Stimulated activated CD8-positive, alpha-beta memory T cell treated with anti-CD3 and anti-CD28 coated beads, Interleukin-4, amount 100 ng/mL, for 48 hours (primary cell): ENCODE data around the gene PKD2.
"Not testable (repeated sequence)": the region's sequence is repeated elsewhere in the genome, so short reads cannot be mapped to it uniquely, and the experiment has no call there.

Experiments
- DNase-seq: peaks from one replicate; pipeline ENCODE4 v3.0.0-alpha.2; 2020

Gene PKD2

DNA sequence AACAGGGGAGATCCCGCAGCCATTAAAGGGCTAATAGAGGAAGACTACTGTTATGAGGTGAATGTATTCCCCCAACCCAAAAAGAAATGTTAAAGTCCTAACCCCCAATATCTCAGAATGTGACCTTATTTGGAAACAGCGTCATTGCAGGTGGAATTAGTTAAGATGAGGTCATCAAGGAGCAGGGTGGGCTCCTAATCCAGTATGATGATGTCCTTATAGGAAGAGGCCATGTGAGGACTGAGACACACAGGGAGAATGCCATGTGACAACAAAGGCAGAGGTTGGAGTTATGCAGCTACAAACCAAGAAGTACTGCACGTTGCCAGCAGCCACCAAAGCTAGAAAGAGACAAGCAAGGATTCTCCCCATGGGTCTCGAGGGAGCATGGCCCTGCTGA is 17.7 kb upstream of the PKD2 start:
- no peak for DNase-seq

DNA sequence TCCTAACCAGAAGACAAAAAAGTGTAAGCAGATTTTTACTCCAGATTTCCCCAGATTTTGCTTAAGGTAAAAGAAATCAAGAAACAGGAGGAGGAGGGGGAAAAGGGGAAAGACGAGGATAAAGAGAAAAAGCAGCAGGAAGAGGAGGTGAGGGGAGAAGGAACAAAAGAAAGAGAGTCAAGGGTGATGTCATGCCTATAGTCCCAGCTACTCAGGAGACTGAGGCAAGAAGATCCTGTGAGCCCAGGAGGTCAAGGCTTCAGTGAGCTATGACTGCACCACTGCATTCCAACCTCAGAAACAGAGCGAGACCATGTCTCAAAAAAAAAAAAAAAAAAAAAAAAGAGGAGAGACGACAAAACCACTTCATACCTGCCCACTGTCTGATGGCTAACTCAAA is 12.0 kb upstream of the PKD2 start:
- no peak for DNase-seq

- DNase-seq: not testable (repeated sequence)
Observed at GRCh38 chr4:87999191-87999691, 8.2 kb upstream of the PKD2 start.

DNA sequence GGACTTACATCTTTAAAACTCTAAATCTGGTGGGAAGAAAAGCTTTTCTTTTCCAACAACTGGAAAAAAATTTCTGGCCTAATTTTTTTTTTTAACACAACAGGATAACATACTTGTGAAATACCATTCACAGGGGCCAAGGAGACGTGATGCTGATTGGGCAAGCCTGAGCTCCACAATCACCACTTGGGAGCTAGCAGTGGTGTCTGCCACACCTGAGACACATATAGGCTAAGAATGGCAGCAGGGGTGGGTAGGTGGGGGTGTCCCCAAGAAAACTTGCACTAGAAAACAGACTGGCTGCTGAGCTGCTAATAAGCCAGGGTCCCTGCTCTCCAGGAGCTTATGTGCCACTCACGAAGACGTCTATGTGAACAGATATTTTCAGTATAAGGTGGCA is 5.6 kb upstream of the PKD2 start:
- no peak for DNase-seq

DNA sequence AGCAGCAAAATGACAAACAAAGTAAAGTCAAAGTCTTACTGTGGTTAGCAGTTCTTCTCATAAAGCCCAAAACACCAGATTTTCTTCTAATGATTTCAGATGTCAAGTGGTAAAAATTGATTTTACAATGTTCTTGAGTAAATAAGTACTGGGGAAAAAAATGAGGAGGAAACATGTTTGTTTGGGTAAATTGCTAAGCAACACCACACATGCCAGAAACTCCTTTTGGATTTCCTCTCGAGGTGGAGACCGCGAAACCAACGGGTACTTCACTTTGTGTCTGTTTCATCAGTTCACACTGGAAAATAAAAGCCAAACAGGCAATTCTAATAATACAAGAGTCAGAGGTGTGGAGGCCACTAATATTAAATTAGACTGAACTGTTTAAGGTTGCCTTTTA is 4.6 kb upstream of the PKD2 start:
- no peak for DNase-seq

DNA sequence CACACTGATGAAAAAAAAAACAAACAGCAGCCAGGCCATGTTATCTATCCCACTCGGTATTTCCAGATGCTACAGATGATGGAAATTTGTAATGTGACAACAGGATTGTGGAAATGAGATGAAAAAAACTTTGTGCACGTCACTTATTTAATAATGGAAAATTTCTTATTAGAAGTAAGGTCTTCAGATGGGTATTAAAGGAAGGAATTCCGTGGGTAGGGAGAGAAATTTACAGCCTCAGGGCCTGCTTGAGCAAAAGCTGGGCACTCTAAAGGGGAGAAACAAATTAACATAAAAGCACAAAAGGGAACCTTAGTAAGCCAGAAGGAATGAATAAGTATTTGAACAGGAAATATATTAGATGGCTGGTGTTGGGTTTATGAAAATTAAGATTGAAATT is 4.2 kb upstream of the PKD2 start:
- DNase-seq: no peak

- no peak for DNase-seq
Observed at GRCh38 chr4:88005076-88005475, 2.4 kb upstream of the PKD2 start.

GRCh38 chr4:88005946-88006345 is 1.5 kb upstream of the PKD2 start:
- DNase-seq: no peak

- DNase-seq: no peak
Observed at GRCh38 chr4:88006956-88007303, 505 bp upstream of the PKD2 start.

DNA sequence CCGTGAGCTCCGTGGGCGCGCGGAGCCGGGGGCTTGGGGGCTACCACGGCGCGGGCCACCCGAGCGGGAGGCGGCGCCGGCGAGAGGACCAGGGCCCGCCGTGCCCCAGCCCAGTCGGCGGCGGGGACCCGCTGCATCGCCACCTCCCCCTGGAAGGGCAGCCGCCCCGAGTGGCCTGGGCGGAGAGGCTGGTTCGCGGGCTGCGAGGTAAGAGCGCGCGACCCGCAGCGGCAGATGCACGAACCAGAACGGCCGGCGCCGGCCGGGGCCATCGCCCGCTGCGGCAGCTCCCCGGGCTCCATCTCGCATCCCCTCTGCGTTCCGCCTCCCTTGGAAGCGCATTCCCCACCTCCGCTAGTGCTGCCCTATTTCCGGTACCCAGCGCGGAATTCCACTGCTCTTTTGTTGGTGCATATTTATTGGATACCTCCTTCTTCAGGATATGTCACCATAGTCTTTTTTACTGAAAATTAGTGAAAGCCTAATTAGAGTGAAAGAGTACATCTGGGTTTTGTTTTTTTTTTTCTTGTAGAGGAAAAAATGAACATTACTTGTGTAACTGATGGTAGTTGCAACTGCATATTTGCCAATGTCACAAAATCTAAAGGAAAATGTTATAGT is 797 bp downstream of the PKD2 start:
- DNase-seq: peak; percentile 48

DNA sequence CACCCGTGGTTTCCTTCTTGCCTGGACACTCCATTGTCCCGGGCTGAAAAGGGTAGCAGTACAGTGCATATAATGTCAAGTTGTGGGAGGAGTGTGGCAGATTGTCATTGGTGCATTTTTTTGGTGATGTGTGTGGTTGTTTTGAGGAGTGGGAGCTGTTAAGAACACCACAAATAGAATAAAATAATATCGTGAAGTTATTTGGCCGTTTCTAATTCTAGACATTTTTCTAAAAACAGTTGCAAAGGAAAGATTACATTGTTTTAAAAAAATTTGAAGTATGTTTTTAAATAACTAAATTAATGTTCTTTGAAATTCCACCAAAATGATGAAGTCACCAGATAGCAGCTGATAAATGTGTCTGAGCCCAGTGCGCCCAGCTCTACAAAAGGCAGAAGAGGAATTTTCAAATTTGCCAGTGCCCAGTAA is 1.3 kb downstream of the PKD2 start:
- no peak for DNase-seq

- DNase-seq: no peak
Observed at GRCh38 chr4:88009871-88010270, 2.4 kb downstream of the PKD2 start.

- DNase-seq: no peak
Observed at GRCh38 chr4:88010966-88011365, 3.5 kb downstream of the PKD2 start.

GRCh38 chr4:88012647-88013046 is 5.2 kb downstream of the PKD2 start:
- DNase-seq: no peak

- DNase-seq: no peak
Observed at GRCh38 chr4:88014386-88014905, 7.0 kb downstream of the PKD2 start.

- no peak for DNase-seq
Observed at GRCh38 chr4:88015659-88016295, 8.3 kb downstream of the PKD2 start.

- no peak for DNase-seq
Observed at GRCh38 chr4:88017516-88018297, 10.3 kb downstream of the PKD2 start.

DNA sequence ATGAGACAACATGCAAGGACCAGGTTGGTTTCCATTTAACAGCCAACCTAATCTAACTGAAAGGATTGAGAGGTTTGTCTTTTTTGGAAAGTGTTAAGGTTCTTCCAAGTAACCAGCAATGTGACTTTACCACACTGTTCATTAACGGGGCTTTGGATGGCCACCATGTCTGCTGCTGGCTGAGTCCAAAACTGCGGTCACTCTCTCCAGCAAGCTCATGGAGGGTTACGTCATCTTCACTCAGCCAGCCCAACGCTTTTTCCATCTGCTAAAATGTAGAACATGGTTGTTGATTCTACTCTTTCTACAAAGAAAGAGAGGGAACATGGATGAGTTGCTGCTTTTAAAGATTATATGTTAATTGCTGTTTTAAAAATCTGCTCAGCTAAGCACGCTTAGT is 11.0 kb downstream of the PKD2 start:
- no peak for DNase-seq

- no peak for DNase-seq
Observed at GRCh38 chr4:88021824-88022223, 14.4 kb downstream of the PKD2 start.

GRCh38 chr4:88022289-88022688 is 14.9 kb downstream of the PKD2 start:
- DNase-seq: no peak

- DNase-seq: not testable (repeated sequence)
Observed at GRCh38 chr4:88025868-88026661, 18.6 kb downstream of the PKD2 start.

DNA sequence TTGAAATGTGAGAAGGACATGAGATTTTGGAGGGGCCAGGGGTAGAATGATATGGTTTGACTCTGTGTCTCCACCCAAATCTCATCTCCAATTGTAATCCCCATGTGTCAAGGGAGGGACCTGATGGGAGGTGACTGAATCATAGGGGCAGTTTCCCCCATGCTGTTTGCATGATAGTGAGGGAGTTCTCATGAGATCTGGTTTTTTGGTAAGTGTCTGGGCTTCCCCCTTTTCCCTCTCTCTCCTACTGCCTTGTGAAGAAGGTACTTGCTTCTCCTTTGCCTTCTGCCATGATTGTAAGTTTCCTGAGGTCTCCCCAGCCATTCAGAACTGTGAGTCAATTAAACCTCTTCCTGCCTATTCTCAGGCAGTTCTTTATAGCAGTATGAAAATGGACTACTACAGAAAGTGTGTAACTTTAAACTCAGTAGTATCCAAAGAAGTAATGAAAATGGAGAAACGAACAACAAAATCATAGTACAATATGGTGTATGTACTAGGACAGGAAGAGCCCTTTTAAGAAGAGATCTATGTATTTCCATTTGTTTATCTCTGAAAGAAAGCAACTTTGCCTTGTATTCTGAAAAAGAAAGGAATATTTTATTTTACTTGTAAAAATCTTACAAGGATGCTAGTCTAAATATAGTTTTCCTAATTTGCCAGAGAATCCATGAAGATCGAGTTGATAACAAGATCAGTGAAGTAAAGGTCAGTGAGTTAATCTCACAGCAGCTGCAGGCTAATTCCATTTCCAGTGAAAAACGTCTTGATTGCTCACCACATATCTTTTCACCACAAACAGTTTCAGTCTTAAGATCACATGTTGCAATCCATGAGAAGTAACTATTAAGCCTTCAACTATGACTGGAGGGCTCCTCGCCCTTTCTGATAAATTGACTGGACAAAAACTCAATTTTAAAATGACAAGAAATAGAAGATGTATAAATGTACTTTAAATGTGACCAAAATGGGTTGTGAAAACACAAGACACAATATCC is 20.5 kb downstream of the PKD2 start:
- DNase-seq: no peak
